Activated naive CD4-positive, alpha-beta T cell treated with anti-CD3 and anti-CD28 coated beads, Interleukin-2, amount 50 U/mL, for 24 hours (primary cell): ENCODE results near the gene THTPA.

Experiments used
- H3K27ac Mint-ChIP-seq: one replicate; pipeline ENCODE4 v1.8.0; 2021; ENCODE audit warnings: mild to moderate bottlenecking, mixed read lengths
- H3K27me3 Mint-ChIP-seq: one replicate; pipeline ENCODE4 v1.8.0; 2021; ENCODE audit warnings: mixed read lengths
- H3K36me3 Mint-ChIP-seq: one replicate; pipeline ENCODE4 v1.8.0; 2021; ENCODE audit warnings: mixed read lengths
- H3K4me1 Mint-ChIP-seq: one replicate; pipeline ENCODE4 v1.8.0; 2021; ENCODE audit warnings: mixed read lengths
- H3K4me3 Mint-ChIP-seq: one replicate; pipeline ENCODE4 v1.8.0; 2021; ENCODE audit warnings: mild to moderate bottlenecking, mixed read lengths
- H3K9me3 Mint-ChIP-seq: one replicate; pipeline ENCODE4 v1.8.0; 2021; ENCODE audit warnings: mixed read lengths

Gene THTPA

DNA sequence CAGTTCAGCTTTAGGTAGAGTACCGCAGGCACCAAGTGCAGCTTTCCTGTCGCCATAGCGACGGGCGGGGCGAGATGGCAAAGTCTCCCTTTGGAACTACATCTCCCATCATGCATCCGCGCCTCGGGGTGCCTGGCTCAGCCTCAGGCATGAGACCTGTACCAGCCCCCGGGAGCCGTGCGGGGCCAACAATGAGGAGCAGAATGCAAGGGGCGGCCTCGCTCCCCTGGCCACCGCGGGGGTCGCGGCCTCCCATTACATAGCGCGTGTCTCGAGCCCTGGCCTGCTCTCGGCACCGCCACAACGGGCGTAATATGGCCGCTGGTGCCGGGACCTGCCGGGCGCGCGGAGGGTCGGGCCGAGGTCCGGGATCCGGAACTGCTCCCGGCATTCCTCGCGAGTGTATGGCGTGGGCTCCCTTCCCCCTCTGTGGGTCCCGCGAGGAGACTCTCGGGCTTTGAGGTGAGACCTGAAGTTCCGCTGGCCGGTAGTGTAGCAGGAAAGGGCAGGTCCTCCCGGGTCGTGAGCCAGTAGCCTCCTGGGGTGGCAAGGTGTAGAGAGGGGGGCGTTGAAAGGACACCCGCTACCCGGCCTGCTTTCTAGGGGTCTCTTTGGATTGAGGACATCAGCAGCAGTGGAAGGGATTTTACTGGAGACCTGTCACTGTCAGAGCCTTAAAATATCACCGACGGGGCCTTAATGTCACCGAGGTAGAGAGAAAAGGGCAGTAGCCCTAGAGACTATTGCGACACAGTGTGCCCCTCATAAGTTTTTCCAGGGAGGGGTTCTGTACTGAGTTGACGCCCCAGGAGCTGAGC, at the start of gene THTPA:
Gene THTPA, plus strand, starts transcription at position 390 of the 818 bp plus-strand sequence. CDS start 487 bp downstream, outside the sequence.
- H3K9me3 Mint-ChIP-seq = no peaks in the 10 kb centered on the region
- H3K4me3 Mint-ChIP-seq = peak within 1 kb of the TSS; percentile 95
- H3K27me3 Mint-ChIP-seq = no peaks in the 10 kb centered on the region
- H3K36me3 Mint-ChIP-seq = peaks cover 5% of the 10 kb centered on the region
- peak within 1 kb of the TSS; percentile 98 for H3K27ac Mint-ChIP-seq
- H3K4me1 Mint-ChIP-seq = peaks cover 36% of the 10 kb centered on the region

DNA sequence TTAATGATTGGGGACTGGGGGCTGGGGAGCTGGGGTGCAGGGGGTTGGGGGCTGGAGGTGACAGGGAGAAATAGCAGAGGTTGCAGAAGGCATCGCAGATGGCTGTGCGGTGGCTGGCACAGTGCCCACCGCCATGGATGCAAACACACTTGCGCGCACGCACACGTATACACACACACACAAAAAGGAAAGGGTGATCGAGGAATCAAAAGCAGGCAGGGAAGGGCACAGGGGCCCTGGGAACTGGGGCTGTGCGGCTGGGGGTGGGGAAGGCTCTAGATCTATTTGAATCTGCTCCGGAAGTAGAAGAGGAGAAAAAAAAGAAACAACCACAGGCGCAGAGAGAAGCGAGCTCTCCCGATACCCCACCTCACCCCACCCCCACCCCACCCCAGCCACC, 43.9 kb upstream of the THTPA start:
- H3K36me3 Mint-ChIP-seq = peaks cover 2% of the 10 kb centered on the region
- peak overlapping the region; percentile 86 for H3K4me3 Mint-ChIP-seq
- H3K27me3 Mint-ChIP-seq = no peaks in the 10 kb centered on the region
- H3K9me3 Mint-ChIP-seq = no peaks in the 10 kb centered on the region
- peaks cover 15% of the 10 kb centered on the region for H3K4me1 Mint-ChIP-seq
- H3K27ac Mint-ChIP-seq = no peak overlapping the region

GRCh38 chr14:23513005-23513817, 42.9 kb upstream of the THTPA start:
- no peak overlapping the region for H3K27ac Mint-ChIP-seq
- H3K9me3 Mint-ChIP-seq = no peaks in the 10 kb centered on the region
- peaks cover 15% of the 10 kb centered on the region for H3K4me1 Mint-ChIP-seq
- H3K4me3 Mint-ChIP-seq = no peak overlapping the region
- H3K36me3 Mint-ChIP-seq = peaks cover 2% of the 10 kb centered on the region
- no peaks in the 10 kb centered on the region for H3K27me3 Mint-ChIP-seq

- Mint-ChIP-seq H3K4me1 (peaks cover 15% of the 10 kb centered on the region), H3K27me3 (no peaks in the 10 kb centered on the region), H3K9me3 (no peaks in the 10 kb centered on the region), H3K27ac (no peak overlapping the region), H3K4me3 (no peak overlapping the region), H3K36me3 (peaks cover 2% of the 10 kb centered on the region)
These were observed 42.0 kb upstream of the THTPA start for GRCh38 chr14:23513818-23514643.

- Mint-ChIP-seq H3K27ac (no peak overlapping the region), H3K27me3 (no peaks in the 10 kb centered on the region), H3K4me3 (no peak overlapping the region), H3K36me3 (peaks cover 2% of the 10 kb centered on the region), H3K9me3 (no peaks in the 10 kb centered on the region), H3K4me1 (peaks cover 15% of the 10 kb centered on the region)
These were observed 41.5 kb upstream of the THTPA start for GRCh38 chr14:23514644-23514957.

- H3K27ac Mint-ChIP-seq = no peak overlapping the region
- H3K4me3 Mint-ChIP-seq = no peak overlapping the region
- H3K4me1 Mint-ChIP-seq = peaks cover under 1% of the 10 kb centered on the region
- H3K9me3 Mint-ChIP-seq = no peaks in the 10 kb centered on the region
- H3K27me3 Mint-ChIP-seq = no peaks in the 10 kb centered on the region
- H3K36me3 Mint-ChIP-seq = peaks cover 2% of the 10 kb centered on the region
These were observed 38.3 kb upstream of the THTPA start for GRCh38 chr14:23517650-23518326.

DNA sequence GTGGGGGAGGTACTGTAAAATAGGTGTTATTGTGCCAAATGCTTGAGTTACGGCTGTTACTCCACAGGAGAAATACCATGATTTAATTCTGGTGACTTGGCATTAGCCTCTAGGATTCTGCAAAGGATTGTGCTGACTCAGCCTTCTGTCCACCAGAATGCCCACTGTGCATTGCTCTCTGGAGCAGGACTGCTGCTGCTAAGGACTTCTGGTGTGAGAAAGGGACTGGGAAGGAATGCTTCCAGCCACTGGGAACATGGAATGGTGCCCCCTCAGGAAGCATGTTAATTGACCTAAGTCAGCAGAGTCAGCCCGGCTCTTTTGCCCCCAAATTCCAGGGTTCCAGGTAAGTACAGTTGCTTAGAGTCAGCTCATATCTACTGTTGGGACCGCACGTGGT, 37.4 kb upstream of the THTPA start:
- no peaks in the 10 kb centered on the region for H3K27me3 Mint-ChIP-seq
- no peak overlapping the region for H3K4me3 Mint-ChIP-seq
- no peak overlapping the region for H3K27ac Mint-ChIP-seq
- peaks cover under 1% of the 10 kb centered on the region for H3K36me3 Mint-ChIP-seq
- H3K4me1 Mint-ChIP-seq = no peaks in the 10 kb centered on the region
- H3K9me3 Mint-ChIP-seq = no peaks in the 10 kb centered on the region

DNA sequence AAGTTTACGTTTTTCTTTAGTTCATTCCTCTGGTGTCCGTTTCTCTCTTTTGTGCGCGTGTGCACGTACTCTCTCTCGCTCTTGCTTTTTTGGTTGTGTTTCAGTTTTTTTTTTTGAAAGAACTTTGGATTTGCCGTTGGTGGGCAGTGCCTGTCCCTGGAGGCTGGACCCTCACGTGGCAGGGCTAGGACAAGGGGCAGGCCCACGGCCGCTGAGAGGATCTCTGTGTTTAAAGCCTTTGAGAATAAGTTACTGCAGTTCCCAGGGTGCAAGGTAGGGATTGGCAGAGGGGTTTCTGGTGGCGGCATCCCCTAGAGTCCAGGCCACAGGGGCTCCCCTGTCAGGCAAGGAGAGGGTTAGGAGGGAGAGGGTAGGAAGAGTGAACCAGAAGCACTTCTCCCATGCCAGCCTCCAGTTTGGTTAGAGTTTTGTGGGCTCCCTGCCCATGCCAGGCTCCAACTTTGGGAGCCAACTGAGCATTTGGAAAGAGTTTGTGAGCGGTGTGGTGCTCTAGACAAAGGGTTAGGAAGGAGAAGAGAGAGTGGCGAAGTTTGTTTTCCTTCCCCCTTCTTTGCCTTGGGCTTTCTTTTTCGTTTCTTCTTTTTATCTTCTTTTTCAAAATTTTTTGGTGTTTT, 35.1 kb upstream of the THTPA start:
- Mint-ChIP-seq H3K4me1 (no peaks in the 10 kb centered on the region), H3K27me3 (no peaks in the 10 kb centered on the region), H3K36me3 (no peaks in the 10 kb centered on the region), H3K9me3 (no peaks in the 10 kb centered on the region), H3K27ac (no peak overlapping the region), H3K4me3 (no peak overlapping the region)

- no peaks in the 10 kb centered on the region for H3K27me3 Mint-ChIP-seq
- no peak overlapping the region for H3K4me3 Mint-ChIP-seq
- no peak overlapping the region for H3K27ac Mint-ChIP-seq
- H3K9me3 Mint-ChIP-seq = no peaks in the 10 kb centered on the region
- H3K36me3 Mint-ChIP-seq = no peaks in the 10 kb centered on the region
- no peaks in the 10 kb centered on the region for H3K4me1 Mint-ChIP-seq
These were observed 34.1 kb upstream of the THTPA start for GRCh38 chr14:23521785-23522640.

DNA sequence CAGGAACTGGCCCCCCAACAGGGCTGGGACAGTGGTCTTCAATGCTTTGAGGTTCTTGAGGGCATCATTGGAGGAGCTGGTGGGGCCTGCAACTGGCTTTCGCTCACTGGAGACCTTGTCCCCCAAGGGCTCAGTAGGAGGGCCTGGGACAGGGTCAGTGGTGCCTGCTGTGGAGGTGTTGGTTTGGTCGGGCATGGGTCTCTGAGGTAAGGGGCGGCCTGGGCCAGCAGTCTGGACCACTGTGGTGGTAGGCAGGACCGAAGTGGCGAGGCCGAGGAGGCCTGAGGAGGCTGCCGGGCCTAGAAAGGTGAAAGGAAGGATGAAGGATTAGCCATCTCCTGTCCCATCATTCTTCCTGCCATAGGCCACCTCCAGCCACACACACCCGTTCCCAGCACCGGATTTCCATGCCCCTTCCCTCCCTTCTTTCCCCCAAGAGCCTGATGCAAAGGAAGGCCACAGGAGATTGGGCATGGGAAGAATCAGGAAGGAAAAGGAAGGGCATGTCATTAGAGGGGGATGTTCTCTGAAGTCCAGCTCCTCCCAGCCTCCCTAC, 33.4 kb upstream of the THTPA start:
- no peaks in the 10 kb centered on the region for H3K36me3 Mint-ChIP-seq
- H3K4me3 Mint-ChIP-seq = no peak overlapping the region
- H3K9me3 Mint-ChIP-seq = no peaks in the 10 kb centered on the region
- no peak overlapping the region for H3K27ac Mint-ChIP-seq
- no peaks in the 10 kb centered on the region for H3K4me1 Mint-ChIP-seq
- no peaks in the 10 kb centered on the region for H3K27me3 Mint-ChIP-seq

DNA sequence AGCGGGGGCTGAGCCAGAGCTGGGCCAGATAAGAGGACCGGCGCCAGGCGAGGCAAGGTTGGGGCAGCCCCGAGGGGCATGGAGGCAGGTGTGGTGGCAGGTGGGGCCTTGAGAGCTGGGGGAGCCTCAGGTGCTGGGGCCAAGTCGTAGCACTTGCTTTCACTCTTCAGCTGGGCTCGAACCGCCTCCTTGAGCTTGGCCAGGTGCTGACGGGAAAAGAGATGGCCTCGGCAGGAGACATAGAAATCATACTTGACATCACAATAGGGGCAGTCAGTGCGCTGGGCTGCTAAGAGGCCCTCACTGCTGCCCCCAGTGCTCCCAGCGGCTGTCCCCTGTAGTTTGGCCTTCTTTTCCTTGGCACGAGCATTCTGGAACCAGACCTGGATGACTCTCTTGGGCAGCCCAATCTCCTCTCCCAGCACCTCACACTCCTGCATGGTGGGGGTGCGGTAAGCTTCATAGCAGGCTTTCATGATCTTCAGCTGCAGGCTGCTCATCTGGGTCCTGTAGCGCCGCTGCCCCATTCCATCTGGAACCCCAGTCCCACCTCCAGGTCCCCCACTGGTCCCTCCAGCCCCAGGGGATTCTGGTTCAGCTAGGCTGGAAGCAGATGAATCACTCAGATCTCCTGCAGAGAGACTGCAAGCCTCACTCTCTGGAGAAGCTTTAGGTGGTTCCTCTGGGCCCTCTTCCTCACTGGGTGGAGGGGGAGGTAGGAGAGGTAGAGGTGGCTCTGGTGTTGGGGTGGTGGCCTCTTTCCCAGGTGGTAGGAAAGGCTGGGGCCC, 32.6 kb upstream of the THTPA start:
- no peak overlapping the region for H3K27ac Mint-ChIP-seq

GRCh38 chr14:23524954-23525353, 31.1 kb upstream of the THTPA start:
- Mint-ChIP-seq H3K9me3 (no peaks in the 10 kb centered on the region), H3K27me3 (no peaks in the 10 kb centered on the region), H3K4me1 (peaks cover under 1% of the 10 kb centered on the region)

More for the DNA sequence above, 32.6 kb upstream of the THTPA start:
- H3K27me3 Mint-ChIP-seq = no peaks in the 10 kb centered on the region
- no peaks in the 10 kb centered on the region for H3K4me1 Mint-ChIP-seq
- H3K4me3 Mint-ChIP-seq = no peak overlapping the region
- H3K9me3 Mint-ChIP-seq = no peaks in the 10 kb centered on the region
- H3K36me3 Mint-ChIP-seq = no peaks in the 10 kb centered on the region

DNA sequence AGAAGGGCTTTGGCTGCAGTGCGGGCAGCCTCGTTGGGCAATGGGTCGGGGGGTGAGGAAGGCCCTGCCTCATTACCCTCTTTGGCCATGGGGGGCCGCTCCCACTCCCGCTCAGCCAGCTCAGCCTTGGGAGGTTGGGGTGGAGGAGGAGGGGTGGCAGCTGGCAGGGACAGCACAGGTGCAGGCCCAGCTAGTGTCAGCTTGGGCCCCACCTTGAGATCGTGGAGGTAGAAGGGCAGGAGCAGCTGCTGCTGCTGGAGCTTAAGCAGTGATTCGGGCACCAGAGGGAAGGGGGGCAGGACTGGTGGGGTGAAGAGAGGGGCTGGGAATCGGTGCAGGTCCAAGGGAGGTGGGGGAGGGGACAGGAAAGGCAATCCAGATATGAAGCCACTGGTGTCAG, 30.5 kb upstream of the THTPA start:
- Mint-ChIP-seq H3K27ac (no peak overlapping the region), H3K36me3 (no peaks in the 10 kb centered on the region), H3K27me3 (no peaks in the 10 kb centered on the region), H3K4me1 (peaks cover 7% of the 10 kb centered on the region), H3K4me3 (no peak overlapping the region), H3K9me3 (no peaks in the 10 kb centered on the region)

More at GRCh38 chr14:23524954-23525353, 31.1 kb upstream of the THTPA start:
- H3K36me3 Mint-ChIP-seq = no peaks in the 10 kb centered on the region
- H3K27ac Mint-ChIP-seq = no peak overlapping the region
- H3K4me3 Mint-ChIP-seq = no peak overlapping the region
